ENCODE measurements around the gene SLC22A31. TPM values are rescaled to one million over a fixed set of nuclear protein-coding genes. Genes with fewer than 3 reads are reported as not detected.
A peak's percentile ranks its signal among the peaks of the same experiment; 100 is the strongest.

SLC22A31 gene
- total and polyA plus RNA-seq, 9 of the 15 experiments (the other 6 are each of a cell fraction or from before 2014, with no cell fraction given), result 0.29 to 2.2 (median 0.47) TPM; not detected in 3

- TF ChIP-seq REST (IDR thresholded peaks at IDR 0.05; ENCODE audit: borderline replicate concordance) (no peak; the same call in 1 of the 2 replicates), REST (CRISPR knock-in tag; IDR thresholded peaks at IDR 0.05; ENCODE audit: low read depth) (peak; percentile 73), DMBX1 (CRISPR knock-in tag; IDR thresholded peaks at IDR 0.05; ENCODE audit: borderline replicate concordance) (0 out of 2 replicates have a peak, but pooled peaks have one; percentile 20), PREB (CRISPR knock-in tag; IDR thresholded peaks at IDR 0.05) (no peak), L3MBTL2 (IDR thresholded peaks at IDR 0.05) (peak; percentile 56), HDAC2 (IDR thresholded peaks at IDR 0.05) (0 out of 2 replicates have a peak, but pooled peaks have one; percentile 28), ZSCAN29 (IDR thresholded peaks at IDR 0.05) (0 out of 2 replicates have a peak, but pooled peaks have one; percentile 43), SPI1 (IDR thresholded peaks at IDR 0.05; ENCODE audit: borderline replicate concordance, low read depth, low read length) (0 out of 2 replicates have a peak, but pooled peaks have one; percentile 46), TFAP4 (CRISPR knock-in tag; IDR thresholded peaks at IDR 0.05; ENCODE audit: borderline replicate concordance) (peak; percentile 37; the same call in 1 of the 2 replicates), SIN3B (IDR thresholded peaks at IDR 0.05; ENCODE audit: low read depth) (peak; percentile 85), JUN (IDR thresholded peaks at IDR 0.05; ENCODE audit: borderline replicate concordance, low read depth, low read length) (0 out of 2 replicates have a peak, but pooled peaks have one; percentile 10), JUN (CRISPR knock-in tag; IDR thresholded peaks at IDR 0.05; ENCODE audit: borderline replicate concordance) (no peak), HLTF (IDR thresholded peaks at IDR 0.05) (0 out of 2 replicates have a peak, but pooled peaks have one; percentile 59), DIDO1 (tag; IDR thresholded peaks at IDR 0.05; ENCODE audit: low read depth) (peak; percentile 9; the same call in 1 of the 2 replicates), GTF2E2 (tag; IDR thresholded peaks at IDR 0.05) (peak; percentile 81), RFX7 (CRISPR knock-in tag; IDR thresholded peaks at IDR 0.05) (no peak), ZBTB8A (IDR thresholded peaks at IDR 0.05; ENCODE audit: partially characterized antibody) (no peak), CHD1 (IDR thresholded peaks at IDR 0.05; ENCODE audit: low read length) (peak; percentile 55), ZNF324 (CRISPR knock-in tag; IDR thresholded peaks at IDR 0.05) (0 out of 2 replicates have a peak, but pooled peaks have one; percentile 36)
These were observed 41.1 kb upstream of the SLC22A31 start (continued) for GRCh38 chr16:89241187-89242007.
